Measurements from ENCODE around the gene KRT71.

Gene KRT71

GRCh38 chr12:52539083-52539820 lies 13.7 kb downstream of the KRT71 start:
- DNase-seq (ENCODE audit: low read depth in 2 of 2) = no peak

GRCh38 chr12:52537101-52537500 lies 15.8 kb downstream of the KRT71 start:
- DNase-seq (ENCODE audit: low read depth in 2 of 2) = no peak

DNA sequence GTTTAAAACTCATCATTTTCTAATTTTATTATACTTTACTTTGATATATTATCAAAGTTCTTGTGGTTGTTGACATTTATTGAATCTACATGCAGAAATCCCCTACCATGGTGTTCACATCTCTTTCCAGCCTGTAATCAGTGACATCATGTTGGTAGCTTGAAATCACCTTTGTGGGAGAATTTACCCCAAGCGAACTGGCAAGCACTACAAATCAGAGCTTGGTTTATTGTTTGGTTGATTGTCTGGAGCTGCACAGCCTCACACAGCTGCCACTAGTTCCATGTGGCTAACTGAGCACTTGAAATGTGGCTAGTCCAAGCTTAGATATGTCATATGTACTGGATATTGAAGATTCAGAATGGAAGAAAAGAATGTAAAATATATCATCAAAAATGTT lies 17.4 kb downstream of the KRT71 start:
- no peak for DNase-seq (ENCODE audit: low read depth in 2 of 2)

DNA sequence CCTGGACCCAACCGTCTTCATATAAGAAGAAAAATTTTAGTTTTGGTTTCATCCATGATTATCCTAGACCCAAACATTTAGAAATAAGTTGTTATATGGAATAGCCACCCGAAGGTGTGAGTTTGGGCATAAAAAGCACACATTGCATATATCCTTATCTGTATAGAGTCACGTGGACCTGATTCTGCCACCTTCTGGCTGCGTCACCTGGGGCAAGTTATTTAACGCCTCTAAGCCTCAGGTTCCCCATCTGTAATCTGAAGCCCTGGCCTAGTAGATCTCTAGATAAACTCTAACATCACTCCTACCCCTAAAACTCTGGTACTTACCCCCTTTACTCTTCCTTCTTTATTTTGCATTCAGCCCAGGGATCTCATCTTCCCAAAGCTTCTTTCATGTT lies 18.5 kb downstream of the KRT71 start:
- no peak for DNase-seq (ENCODE audit: low read depth in 2 of 2)

- DNase-seq (ENCODE audit: low read depth in 2 of 2) = no peak
These were observed 19.1 kb downstream of the KRT71 start for GRCh38 chr12:52533686-52534470.

- DNase-seq (ENCODE audit: low read depth in 2 of 2) = no peak
These were observed 20.3 kb downstream of the KRT71 start for GRCh38 chr12:52532636-52533035.

DNA sequence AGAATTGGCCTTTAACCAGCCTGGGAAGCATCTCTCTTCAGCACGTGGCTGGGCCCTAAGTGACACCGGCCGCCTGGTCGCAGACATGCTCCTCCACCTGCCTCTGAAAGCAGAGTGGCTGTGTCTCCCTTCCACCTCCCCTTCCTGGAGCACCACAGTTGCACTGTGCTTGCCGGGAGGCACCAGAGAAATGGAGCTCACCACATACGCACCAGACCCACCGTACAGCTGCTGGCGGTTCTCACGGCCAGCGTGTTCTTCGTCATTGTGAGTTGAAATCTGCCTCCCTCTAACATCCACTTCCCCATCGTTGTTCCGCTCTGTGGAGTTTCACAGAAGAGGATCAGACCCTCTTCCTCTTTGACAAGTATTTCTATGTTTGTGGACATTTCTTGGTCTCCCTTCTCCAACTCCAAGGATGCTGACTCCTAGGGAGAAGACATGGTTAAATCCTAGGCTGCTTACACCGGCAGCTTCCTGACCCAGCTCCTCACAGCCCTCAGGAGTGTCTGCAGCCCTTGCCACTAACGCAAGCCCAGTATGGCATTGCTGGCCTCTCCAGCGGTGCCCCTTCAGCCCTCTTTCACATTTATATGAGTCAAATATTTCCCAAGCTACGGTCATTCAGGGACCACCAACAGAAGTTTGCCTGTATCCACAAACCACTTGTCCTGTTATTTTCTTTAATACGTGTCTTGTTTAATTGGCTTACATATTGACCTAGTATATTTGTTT lies 21.2 kb downstream of the KRT71 start:
- DNase-seq (ENCODE audit: low read depth in 2 of 2) = no peak

DNA sequence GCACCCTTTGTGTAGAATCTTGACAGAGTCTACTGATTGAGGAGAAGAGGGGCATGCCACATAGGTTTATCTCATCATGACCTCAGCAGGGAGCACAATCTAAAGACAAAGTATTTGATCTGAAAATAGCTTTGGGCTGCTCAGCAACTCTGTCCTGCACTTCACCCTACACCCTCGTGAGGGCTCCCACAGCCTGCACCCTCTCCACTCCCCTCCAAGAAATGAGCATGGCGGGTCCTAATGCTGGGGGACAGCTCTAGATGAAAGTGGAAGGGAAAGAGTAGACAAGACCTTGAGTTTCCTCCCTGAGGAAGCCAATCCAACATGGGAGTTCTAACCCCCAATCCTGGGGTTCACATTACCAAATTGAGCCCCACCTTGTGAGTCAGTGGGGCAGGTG lies 22.0 kb downstream of the KRT71 start:
- DNase-seq (ENCODE audit: low read depth in 2 of 2) = no peak

DNA sequence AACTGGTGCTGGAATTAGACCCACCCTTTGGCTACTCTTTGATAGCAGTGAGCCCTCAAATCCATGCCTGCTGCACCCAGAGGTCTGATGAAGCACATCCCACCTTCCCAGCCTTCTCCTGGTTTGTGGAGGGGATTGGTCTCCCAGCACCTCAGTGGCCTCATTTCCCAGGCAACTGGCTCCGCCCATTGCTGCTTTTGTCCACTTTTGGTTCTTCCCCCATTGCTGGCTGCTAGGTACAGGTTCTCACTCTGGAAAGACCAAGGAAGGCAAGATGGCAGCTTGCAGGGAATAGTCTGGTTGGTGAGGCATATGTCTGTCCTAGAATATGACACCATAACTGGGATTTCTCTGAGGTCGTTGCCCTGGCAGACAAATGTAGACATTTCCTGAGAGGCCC lies 22.6 kb downstream of the KRT71 start:
- no peak for DNase-seq (ENCODE audit: low read depth in 2 of 2)

DNA sequence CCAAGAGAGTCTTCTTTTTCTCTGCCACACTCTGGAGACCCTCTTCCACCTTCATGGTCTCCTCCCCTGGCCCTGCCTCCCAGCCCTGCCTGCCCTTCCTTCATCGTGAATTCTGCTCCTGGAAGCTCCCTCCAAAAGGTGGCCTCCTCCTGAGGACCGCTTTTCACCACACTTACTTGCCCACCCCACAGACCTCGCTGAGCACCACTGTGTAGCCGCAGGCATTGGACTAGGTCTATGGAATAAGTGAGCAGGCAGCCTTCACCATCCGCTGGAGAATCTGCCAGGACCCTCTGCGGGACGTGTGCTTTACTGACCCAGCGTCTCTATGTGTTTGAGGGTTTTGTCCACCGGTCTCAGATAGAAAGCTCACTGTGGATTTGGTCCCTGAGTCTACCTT lies 23.1 kb downstream of the KRT71 start:
- no peak for DNase-seq (ENCODE audit: low read depth in 2 of 2)

DNA sequence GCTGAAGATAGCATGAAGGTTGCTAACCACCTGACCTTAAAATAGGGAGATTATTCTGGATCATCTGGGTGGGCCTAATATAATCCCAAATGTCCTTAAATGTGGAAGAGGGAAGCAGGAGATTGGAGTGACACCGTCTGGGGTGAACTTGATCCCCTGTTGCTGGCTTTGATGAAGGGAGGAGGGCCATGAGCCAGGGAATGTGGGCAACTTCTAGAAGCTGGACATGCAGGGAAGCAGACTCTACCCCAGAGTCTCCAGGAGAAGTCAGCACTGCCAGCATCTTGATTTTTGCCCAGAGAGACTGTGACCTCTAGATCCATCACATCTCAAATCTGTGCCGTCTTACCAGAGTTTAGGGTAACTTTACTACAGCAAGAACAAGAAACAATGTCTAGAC lies 23.5 kb downstream of the KRT71 start:
- no peak for DNase-seq (ENCODE audit: low read depth in 2 of 2)

GRCh38 chr12:52528641-52529143 lies 24.3 kb downstream of the KRT71 start:
- DNase-seq (ENCODE audit: low read depth in 2 of 2) = no peak

DNA sequence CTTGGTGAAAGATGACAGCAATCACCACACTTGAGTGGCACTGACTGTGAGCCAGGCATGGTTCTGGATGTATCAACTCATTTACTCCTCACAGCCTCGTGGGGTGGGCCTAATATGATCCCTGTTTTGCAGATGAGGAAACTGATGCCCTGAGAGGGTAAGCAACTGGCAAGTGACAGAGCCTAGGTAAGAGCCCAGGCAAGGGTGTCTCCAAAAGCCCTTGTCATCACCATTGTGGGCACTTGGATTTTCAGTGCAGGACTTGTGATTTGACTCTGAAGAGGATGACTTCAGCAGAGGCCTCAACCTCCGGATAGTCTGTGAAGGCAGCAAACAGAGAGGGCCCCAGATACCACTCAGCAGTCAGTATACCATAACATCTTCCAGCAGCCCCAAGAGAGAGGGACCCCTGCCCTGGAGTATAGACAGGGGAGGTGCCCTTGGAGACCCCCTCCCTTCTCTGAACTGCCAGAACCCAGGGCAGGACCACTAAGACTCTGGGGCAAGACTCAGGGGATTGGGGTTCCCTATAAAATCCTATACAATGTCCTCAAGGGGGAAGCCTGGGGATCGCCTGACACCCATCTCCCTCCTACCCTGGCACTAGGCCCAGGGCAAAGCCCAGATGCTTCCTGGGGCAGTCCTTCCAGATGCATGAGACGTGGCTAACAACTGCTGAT lies 25.7 kb downstream of the KRT71 start:
- DNase-seq (ENCODE audit: low read depth in 2 of 2) = no peak

- DNase-seq (ENCODE audit: low read depth in 2 of 2) = no peak
These were observed 26.4 kb downstream of the KRT71 start for GRCh38 chr12:52526511-52526951.

GRCh38 chr12:52525661-52526499 lies 27.1 kb downstream of the KRT71 start:
- DNase-seq (ENCODE audit: low read depth in 2 of 2) = no peak

DNA sequence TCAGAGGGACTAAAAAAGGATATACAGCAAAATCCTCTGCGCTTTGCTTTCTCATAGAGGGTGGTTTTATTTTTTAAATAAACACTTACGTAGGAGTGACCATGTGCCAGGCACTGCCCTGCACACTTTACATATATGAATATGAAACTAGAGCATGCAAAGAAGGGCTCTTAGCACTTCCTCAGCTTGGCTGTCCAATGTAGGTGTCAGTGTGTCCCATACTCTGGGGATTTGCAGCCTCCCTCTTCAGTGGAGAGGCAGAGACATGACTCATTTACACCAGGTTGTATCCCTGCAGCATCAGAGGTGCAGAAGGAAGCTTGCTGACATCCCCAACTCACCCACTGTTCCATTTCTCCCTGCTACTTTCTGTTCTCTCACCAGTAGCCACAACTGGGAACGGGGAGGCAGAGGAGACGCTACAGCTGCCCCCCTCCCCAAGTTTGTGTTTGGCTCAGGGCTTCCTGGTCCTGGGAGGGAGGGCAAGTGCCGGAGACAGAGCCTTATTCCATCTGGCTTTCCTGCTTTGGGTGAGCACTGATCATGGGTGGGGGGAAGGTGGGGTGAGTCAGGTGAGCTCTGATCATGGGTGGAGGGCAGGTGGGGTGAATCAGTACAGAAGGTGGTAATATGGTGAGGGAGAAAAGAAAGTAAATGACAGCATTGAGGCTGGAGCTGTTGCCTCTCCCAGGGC lies 27.9 kb downstream of the KRT71 start:
- DNase-seq (ENCODE audit: low read depth in 2 of 2) = no peak

- DNase-seq (ENCODE audit: low read depth in 2 of 2) = no peak
These were observed 28.6 kb downstream of the KRT71 start for GRCh38 chr12:52524241-52524897.

DNA sequence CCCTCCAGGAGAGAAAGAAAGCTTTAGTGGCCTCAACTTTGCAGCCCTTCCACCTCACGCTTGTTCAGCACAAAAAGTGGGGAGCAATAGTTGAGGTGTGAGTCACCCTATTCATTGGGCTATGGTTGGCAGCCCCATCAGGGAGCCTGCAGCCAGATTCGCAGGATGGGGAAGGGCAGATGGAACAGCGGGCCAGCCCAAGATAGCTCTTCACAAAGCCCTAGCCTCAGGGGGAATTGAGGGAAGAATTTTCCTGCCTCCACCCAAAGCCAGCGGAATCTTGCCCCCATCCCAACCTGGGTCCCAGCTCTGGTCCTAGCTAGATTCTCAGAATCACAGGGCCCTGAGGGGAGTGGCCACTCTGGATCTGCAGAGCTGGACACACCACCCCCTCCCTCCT lies 29.1 kb downstream of the KRT71 start:
- no peak for DNase-seq (ENCODE audit: low read depth in 2 of 2)

DNA sequence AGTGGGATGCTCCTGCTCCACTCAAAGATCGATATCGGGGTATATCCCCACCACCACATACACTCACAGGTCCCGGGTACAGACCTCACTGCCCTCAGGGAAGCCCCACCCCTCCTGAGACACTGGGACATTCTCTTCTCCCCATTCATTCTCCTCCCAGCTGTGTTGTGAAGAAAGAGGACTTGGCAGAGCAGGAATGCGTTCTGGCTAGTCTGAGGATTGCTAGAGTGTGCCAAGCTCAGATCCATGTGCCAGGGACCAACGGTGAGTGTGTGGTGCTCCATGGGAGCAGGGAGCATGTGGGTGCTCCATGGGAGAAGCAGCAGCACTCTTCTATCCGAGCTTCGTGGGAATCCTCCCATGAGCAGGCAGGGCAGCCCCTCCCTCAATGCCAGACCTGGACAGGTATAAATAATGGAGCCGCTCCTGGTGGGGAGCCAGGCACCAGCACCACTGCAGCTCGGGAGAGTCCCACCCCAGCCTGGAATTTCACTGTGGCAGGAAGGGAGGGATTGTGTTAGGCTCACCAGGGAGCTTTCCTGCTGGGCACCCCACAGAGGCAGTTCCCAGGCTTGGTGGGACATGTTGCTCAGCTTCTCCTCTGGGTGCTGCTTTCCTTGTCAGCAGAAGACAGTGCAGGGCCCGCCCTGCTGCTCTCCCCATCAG lies 30.5 kb downstream of the KRT71 start:
- DNase-seq (ENCODE audit: low read depth in 2 of 2) = no peak

Measured in stimulated activated CD8-positive, alpha-beta memory T cell treated with anti-CD3 and anti-CD28 coated beads, Interleukin-15, amount 100 ng/mL, for 48 hours (primary cell).